Measurements from ENCODE around the gene MAOA.

GRCh38 chrX:43656005-43656494 lies at the start of gene MAOA:
- no peak for TF ChIP-seq EZH2 (IDR thresholded peaks at IDR 0.05; ENCODE audit: borderline replicate concordance, insufficient read depth, low read depth, low read length, poor library complexity, severe bottlenecking)
- TF ChIP-seq, protein P1, sequence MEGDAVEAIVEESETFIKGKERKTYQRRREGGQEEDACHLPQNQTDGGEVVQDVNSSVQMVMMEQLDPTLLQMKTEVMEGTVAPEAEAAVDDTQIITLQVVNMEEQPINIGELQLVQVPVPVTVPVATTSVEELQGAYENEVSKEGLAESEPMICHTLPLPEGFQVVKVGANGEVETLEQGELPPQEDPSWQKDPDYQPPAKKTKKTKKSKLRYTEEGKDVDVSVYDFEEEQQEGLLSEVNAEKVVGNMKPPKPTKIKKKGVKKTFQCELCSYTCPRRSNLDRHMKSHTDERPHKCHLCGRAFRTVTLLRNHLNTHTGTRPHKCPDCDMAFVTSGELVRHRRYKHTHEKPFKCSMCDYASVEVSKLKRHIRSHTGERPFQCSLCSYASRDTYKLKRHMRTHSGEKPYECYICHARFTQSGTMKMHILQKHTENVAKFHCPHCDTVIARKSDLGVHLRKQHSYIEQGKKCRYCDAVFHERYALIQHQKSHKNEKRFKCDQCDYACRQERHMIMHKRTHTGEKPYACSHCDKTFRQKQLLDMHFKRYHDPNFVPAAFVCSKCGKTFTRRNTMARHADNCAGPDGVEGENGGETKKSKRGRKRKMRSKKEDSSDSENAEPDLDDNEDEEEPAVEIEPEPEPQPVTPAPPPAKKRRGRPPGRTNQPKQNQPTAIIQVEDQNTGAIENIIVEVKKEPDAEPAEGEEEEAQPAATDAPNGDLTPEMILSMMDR (IDR thresholded peaks at IDR 0.05): no peak
